GM19395 (cell line): Measurements from ENCODE around the gene FOXO6.
"Not testable (repeated sequence)": the region's sequence is repeated elsewhere in the genome, so short reads cannot be mapped to it uniquely, and the experiment has no call there.

ENCODE experiments used
- ATAC-seq: cut with Tn5 transposase; IDR thresholded peaks from one replicate; pipeline ENCODE4 v1.9.1; 2021; ENCODE audit warnings: mild to moderate bottlenecking, moderate library complexity; ENCODE audit not compliant: unreplicated experiment

FOXO6 gene

DNA sequence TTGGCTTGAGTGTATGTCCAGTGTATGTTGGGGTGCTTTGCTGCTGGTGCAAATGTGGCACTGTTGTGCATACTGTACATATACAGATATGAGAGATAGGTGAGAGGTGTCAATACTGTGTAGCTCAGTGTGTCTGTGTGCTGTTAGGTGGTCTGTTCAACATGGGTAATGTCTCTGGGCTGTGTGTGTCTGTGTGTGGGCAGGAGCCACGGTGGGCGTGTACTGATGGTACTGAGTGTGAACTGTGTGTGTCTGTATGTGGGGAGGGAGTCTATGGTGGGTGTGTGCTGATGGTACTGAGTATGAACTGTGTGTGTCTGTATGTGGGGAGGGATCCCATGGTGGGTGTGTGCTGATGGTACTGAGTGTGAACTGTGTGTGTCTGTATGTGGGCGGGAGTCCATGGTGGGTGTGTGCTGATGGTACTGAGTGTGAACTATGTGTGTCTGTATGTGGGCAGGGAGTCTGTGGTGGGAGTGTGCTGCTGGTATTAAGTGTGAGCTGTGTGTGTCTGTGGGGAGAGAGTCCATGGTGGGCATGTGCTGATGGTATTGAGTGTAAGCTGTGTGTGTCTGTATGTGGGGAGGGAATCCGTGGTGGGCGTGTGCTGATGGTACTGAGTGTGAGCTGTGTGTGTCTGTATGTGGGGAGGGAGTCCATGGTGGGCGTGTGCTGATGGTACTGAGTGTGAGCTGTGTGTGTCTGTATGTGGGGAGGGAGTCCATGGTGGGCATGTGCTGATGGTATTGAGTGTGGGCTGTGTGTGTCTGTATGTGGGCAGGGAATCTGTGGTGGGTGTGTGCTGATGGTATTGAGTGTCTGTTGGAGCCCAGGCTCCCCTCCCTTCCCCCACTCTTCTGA, 32.2 kb upstream of the FOXO6 start:
- ATAC-seq: no peak

DNA sequence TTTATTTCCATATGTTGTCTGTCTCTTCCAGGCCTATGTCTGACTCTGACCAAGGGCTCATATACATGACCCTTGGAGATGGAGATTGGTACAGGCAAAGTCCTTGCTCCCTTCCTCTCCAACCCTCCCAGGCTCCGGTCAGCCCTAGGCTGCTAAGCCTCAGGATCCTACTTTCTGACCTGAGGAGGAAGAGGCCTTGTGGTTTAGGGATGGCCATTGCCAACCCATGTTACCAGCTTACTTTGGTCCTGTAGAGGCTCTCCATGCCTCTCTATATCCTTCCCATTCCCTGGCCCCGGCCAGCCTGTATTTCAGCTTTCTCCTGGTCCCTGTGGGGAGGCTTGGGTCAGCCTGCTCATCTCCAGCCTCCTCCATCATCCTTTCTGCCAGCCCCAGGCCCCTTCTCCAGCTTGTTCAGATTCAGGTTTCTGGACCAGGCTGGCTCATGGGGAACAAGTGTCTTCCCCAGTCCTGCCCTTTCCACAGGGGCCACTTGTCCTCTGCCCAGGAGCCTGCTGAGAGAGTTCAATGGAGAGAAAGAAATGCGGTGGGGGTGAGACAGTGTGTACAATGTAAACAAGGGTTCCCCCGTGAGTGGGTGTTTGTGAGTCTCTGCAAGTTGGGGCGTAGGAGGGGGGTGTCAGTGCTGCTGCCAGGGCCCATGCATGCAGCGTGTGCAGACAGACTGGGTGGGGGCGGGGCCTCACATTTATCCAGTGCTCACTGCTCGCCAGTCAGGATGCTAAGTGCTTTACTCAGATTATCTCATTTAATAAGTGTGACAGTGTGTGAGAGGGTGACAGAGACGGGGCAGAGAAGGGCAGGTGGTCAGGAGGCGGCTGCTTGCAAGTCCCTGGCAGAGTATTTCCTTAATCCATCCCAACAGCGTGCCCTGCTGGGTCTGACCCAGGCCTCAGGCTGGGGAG, 31.3 kb upstream of the FOXO6 start:
- ATAC-seq: no peak

DNA sequence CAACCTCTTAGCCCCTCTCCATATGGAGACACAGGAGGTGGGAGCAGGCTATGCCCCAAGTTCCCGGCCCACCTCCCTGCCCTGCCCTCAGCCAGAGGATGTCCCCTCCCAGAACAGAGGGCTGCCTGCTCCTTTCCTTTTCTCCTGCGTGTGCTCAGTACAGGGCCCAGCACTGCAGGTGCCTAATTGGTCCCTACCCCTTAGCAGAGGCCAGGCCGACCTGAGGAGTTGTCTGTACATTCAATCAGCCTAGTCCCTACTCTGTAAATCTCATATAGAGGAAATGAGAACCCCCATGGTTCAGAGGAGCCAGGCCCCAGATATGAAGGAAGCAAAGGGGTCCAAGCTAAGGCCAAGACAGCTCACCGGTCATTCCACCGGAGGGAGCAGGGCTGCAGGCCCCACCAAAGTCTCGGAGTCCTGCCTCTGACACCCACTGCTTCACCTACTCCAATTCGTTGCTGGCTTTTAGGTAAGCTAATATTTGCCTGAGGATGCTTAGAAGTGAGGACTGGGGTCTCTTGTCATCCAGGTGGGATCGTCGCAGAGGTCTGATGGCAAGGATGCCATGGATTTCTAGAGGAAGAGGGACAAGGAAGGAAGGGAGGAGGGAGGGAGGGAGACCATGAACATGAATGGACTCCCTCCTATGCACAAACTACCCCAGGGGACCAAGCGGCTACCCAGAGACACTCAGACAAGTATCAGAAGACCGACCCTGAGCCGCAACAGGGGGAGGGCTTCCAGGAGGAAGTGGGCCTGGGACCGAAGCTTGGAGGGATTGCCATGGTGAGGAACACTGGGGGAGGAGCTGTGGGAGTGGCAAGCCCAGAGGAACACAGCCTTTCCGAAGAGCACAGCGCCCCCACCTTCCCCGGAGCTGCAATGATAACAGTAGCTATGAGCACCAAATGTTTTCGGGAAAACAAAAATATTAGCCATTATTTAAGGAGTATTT, 30.4 kb upstream of the FOXO6 start:
- no peak for ATAC-seq

GRCh38 chr1:41331546-41331917, 29.7 kb upstream of the FOXO6 start:
- no peak for ATAC-seq

DNA sequence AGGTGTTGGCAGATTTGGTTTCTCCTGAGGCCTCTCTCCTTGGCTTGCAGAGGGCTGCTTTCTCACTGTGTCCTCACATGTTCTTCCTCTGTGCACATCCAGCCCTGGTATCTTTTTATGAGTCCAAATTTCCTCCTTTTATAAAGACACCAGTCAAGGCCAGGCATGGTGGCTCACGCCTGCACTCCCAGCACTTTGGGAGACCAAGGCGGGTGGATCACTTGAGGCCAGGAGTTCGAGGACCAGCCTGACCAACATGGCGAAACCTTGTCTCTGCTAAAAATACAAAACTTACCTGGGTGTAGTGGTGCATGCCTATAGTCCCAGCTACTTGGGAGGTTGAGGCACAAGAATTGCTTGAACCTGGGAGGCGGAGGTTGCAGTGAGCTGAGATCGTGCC, 29.1 kb upstream of the FOXO6 start:
- not testable (repeated sequence) for ATAC-seq

DNA sequence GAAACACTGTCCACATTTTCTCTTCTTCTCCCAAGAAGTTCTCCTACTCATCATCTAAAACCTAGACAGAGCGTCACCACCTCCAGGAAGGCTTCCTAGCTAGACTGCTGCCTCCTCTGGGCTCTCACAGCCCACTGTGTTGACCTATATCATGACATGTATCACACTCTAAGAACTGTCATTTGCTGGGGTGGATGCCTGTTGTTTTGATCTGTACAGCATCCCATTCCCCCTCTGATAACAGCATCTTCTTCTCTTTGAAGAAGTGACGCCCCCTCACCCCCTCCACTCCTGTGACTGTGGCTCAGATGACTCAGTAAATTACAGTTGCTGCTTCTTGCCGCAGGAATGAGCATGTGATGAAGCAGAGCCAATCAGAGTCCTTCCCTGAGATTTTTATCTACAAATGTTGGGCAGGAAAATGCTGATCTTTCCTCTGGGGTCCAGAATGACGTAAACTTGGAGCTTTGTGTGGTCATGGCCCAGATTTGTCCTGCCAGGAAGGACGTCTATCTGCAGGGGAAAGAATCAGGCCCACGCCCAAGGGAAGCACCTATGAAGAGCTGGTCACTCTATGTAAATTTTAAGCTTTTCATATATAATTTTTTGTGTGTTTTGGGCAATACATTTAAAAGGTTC, 28.0 kb upstream of the FOXO6 start:
- no peak for ATAC-seq

DNA sequence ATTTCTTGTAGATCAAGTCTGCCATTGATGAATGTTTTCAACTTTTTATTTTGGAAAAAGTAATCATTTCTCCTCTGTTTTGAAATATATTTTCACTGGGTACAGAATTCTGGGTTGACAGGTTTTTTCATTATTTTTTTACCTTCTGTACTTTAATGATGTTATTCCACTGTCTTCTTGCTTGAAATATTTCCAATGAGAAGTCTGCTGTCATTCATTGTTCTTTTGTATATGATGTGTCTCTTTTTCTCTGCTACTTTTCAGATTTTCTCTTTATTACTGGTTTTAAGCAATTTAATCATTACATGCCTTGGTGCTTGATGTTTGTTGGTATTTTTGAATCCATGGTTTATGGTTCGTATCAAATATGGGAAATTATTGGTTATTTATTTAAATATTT, 22.4 kb upstream of the FOXO6 start:
- ATAC-seq: no peak

DNA sequence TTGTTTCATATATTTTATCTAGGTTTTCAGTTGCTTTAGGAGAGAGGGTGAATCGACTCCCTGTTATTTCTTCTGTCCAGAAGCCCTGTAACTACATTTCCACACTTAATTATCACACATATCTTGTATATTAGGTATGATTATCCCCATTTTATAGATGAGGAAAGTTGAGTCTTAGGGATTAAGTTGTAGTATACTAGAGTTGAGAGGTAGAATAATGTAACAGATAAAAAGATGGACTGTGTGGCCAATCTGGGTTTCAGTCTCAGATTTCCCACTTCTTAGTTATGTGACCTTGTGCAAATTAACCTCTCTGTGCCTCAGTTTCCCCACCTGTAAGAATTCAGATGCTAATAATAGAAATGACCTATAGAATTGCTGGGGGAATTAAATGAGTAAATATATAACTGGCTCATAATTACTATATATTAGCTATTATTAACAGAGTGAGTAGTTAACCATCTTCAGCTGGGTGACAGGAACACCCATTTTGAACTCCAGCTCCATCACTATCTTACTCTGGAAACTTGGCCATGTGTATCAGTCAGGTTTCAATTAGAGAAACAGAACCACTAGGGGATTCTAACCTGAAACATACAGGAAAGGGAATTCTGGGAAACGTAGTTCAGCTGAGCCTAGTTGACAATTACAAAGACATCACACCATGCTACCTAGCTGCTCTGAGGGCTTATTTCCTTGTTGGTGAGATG, 20.4 kb upstream of the FOXO6 start:
- no peak for ATAC-seq

GRCh38 chr1:41341365-41341683, 19.9 kb upstream of the FOXO6 start:
- no peak for ATAC-seq

DNA sequence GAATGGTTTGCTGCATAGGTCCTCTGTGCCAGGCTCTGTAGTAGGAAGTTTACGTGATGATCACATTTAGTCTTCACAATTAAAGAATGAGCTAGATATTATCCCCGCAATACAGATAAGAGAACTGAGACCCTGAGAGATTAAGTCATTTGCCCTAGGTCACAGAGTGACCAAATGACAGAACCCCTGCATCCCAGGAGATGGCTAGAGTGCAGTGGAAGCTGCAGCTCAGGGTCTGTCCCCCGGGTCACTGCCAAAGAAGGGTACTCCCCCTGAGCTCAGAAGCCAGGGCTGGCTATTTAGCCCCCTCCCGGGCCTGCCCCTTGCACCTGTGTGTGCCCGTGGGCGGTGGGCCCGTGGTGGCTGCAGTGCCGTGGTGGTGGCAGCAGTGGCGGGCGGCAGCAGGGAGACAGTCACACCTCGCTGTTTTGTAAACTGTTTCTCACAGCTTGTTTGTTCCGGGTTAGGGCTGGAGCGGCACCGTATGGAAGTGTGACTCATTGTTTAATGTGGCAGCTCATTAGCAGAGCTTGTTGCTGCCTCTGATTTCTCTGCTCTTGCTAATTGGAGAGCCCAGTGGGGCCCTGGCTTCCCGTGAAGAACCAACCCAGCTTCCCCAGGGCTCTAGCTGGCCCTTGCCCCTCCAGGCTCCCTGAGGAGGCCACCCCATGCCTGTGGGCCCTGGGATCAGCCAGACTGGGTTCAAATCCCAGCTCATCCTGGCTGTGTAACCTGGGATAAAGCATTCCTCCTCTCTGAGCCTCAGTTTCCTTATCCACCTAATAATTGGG, 19.3 kb upstream of the FOXO6 start:
- ATAC-seq: no peak

- no peak for ATAC-seq
These were observed 18.4 kb upstream of the FOXO6 start for GRCh38 chr1:41342774-41343355.

- ATAC-seq: peak; percentile 17
These were observed 17.2 kb upstream of the FOXO6 start for GRCh38 chr1:41343790-41344699.

DNA sequence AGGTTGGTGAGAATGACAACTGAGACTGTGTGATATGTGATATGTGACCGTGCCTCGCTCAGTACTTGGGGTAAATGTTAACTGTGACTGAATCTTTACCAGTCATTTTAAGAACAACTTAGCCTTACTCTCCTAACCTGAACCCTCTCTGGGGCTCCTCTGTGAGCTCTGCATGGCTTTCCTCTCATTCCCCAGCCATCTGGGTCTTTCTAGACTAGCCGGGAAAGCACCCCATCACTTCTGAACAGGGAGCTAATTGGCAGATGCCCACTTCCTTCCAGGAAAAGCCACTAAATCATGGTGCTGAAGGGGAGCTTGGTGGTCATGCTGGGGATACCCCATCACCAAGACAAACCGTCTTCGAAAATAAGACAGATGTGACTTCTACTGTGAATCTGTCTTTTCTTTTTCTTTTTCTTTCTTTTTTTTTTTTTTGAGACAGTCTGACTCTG, 16.5 kb upstream of the FOXO6 start:
- ATAC-seq: peak; percentile 56

DNA sequence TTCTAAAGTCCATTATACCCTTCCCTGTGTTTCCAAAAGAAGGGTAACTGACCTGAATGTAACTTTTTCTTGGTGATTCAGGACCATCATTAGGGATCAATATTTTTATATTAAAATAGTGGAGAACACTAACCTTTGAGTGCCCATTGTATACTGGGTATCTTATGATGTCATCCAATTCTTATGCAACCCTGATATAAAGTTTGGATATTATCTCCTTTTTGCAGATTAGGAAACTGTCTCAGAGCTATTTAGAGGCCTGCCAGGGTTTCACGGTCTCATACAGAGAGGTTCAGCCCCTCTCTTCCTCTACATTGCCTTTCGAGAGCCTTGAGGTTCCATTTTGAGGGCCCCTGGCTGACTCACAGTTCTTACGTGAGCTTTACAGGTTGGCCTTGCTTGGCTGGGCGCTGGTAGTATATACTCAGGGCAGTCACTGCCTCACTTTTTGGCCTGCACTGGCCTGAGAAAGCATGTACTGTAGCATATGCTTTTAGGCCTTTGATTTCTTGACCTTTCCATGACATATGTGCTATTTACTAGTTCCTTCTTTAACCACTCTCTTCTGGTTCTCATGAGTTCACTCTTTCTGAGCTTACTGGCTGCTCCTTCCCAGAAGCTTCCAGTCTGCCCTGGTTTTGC, 15.7 kb upstream of the FOXO6 start:
- ATAC-seq: no peak

DNA sequence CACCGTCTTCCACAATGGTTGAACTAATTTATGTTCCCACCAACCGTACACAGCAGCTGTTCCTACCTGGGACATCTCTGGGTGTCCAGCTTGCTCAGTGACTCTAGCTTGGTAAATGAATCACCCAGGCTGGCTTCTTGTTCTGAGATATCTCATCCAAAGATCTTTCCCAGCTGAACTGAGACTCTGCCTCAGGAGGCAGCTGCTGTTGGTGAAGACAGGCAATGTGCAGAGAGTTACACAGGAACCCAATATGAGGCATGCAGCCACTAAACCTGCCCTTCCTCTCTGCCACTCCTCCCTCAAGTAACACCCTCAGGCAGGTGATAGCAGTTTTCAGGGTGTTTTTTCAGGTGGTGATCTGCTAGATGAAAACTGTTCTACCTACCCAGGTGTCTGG, 14.0 kb upstream of the FOXO6 start:
- ATAC-seq: no peak

GRCh38 chr1:41348394-41348793, 12.8 kb upstream of the FOXO6 start:
- ATAC-seq: no peak
